Left ventricle myocardium superior (tissue), 1 donor: ENCODE data around the gene TUBB4B. TPM values are rescaled to one million over a fixed set of nuclear protein-coding genes. Genes with fewer than 3 reads are reported as not detected.

ENCODE experiments used
- ATAC-seq: fragments of 200-7000 bp; cut with Tn5 transposase; one replicate; pipeline ENCODE4 v1.9.1; 2020; ENCODE audit warnings: mild to moderate bottlenecking, moderate library complexity
- DNase-seq: peaks from one replicate; pipeline ENCODE4 v3.0.0-alpha.2; 2020
- intact Hi-C: fragments of 100-400 bp; cut with micrococcal nuclease; formaldehyde crosslinking; loops from one replicate; pipeline ENCODE4 v1.11.0; 2022
- total RNA-seq: library from RNA; stranded (reverse); fragmentation: NEBNext Ultra II Directional; extraction: Animal tissue kit (Norgen Biotek cat#: 25700); gene quantifications from one replicate; pipeline ENCODE4 v1.2.1, GENCODE V29; 2021
- donor health status: DM: no; HTN: yes; CAD: no; lungs with severe emphysema.

TUBB4B gene
- total RNA-seq, 1 donor from 2014 or later: 439 TPM

GRCh38 chr9:137244486-137245449 lies 3.7 kb downstream of the TUBB4B start:
- no peak for ATAC-seq
- peak; percentile 27 for DNase-seq
- intact Hi-C loops: no loop called here

DNA sequence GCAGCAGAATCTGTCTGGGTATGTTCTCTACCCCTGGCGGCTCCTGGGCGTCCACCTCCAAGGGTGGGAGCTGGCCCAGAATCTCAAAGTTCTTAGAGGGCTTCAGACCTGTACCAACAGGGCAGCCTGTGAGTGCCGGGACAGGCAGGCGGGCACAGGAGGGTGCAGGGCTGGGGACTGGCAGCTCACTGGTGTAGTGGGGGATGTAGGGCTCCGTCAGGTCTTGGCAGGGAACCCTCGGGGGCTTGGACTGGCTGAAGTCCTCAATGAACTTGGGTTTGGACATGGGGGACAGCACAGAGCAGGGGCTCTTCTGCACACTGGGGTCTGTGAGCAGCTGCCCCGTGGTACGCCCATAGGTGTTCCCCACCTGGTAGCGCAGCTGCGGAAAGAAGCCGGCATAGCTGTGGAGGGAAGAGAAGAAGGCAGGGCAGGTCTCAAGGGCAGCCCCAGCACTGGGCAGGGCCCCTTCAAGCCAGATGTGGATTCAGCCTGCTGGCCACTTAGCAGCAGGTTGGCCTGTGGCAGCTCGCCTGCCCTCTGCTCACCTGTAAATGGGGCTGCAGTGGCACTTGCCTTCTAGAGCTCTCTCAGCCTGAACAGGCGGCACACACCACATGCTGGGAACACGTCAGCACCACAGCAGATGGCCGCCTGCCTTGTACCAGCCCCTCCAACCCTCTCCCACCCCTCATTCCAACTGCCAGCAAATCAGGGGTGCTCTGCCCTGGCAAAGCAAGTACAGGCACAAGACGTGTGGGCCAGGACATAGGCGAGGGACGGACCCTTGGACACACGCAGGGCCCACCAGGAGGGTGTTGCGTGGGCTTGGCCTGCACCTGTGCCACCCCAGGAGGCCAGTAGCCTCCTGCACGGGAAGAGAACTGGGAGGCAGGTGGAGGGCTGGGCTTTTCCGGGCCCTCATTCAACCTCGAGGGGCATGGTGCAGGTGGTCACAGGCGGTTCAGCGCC lies 4.6 kb downstream of the TUBB4B start:
- DNase-seq (no peak), ATAC-seq (no peak)
- intact Hi-C loops: no loop called here

DNA sequence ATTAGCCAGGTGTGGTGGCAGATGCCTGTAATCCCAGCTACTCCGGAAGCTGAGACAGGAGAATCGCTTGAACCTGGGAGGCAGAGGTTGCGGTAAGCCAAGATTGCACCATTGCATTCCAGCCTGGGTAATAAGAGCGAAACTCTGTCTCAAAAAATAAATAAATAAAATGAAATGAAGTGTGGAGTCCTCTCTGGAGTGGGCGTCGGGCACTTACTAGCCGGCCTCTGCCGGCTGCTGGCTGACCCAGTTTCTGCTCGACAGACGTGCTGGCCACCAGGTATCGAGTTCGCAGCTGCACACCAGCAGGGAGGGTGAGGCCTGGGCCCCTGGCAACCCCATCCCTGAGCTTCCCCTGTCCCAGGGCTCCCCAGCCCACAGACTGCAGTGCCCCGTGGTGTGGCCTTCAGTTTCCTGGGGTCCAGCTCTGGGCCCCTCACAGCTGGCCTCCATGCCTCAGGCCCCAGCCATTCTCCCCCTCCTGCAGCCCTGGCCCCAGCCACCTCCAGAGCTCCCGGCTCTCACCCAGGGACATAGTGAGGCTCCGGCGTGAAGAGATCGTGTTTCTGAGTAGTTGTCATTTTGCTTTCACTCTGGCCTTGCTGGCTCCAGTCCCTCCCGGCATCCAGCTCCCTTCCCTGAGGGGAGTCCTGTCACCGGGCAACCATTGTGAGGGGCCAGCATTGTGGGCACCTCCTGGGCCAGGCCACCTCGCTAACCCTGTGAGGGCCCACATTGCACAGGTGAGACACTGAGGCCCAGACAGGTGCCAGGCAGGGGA lies 6.2 kb downstream of the TUBB4B start:
- DNase-seq (no peak), ATAC-seq (no peak)

DNA sequence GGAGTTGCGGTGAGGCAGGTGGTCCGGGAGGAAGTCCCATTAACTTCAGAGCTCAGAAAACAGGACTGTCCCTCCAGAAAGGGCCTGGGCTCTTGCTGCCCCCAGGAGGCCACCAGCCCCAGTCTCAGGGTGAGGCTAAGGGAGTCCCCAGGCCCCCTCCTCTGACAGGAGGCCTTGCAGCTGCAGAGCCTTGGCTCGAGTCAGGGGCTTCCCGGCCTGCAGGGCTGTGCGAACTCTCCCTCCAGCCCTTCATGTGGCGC lies 6.8 kb downstream of the TUBB4B start:
- ATAC-seq (no peak), DNase-seq (no peak)
- intact Hi-C loops: no loop called here

More for the DNA sequence above, 6.2 kb downstream of the TUBB4B start:
- intact Hi-C loops: no loop called here

- ATAC-seq (peak; percentile 58), DNase-seq (peak; percentile 74)
- intact Hi-C loops: no loop called here
Observed at GRCh38 chr9:137250329-137251193, 9.5 kb downstream of the TUBB4B start.

DNA sequence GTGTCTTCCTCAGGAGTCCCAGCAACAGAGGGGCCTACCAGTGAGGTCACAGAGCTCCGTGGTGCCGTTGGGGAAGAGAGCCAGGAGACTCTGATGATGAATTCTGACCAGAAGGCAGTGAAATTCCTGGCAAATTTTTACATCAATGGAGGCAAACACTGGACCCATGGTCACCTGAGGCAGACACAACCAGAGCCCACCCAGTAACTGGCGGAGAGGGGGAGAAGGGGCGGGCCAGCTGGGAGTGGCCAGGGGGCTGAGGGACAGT lies 10.0 kb downstream of the TUBB4B start, which contains the start of gene STPG3:
Gene STPG3, plus strand, starts transcription at position 93 of the 268 bp plus-strand sequence. Its CDS starts 1 bp downstream, at position 94.
- DNase-seq (no peak), ATAC-seq (no peak)
- intact Hi-C loops: no loop called here

DNA sequence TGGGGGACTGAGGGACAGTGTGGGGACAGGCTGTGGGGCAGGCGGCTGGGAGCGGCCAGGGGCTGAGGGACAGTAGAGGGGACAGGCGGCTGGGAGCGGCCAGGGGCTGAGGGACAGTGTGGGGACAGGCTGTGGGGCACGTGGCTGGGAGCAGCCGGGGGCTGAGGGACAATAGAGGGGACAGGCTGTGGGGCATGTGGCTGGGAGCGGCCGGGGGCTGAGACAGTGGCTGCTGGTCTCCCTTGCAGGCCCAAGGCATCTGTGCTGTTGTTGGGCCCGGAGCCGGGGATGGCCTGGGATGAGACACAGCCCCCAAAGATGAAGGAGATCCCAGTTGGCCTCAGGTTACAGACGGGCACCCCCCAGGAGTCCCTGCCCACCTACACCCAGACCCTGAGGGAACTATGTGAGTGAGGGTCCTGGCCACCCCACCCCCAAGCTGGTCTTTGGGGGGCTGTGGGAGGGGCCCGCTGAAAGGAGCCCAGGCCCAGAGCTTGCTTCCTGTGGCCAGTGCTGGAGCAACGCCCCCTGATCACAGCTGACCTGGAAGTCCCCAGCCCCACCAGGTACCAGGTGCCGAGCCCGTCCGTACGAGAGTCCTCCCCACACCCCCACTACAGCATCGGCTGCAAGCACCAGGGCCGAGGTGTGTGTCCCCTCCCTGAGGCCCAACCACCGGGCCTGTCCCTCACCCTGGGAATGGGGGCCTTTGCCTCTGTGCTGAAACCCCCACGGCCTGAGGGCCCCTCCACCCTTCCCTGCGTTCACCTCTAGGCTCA lies 10.6 kb downstream of the TUBB4B start:
- DNase-seq: no peak
- ATAC-seq: no peak
- intact Hi-C loops: no loop called here

- DNase-seq: no peak
- intact Hi-C loops: no loop called here
- no peak for ATAC-seq
Observed at GRCh38 chr9:137252555-137253506, 11.7 kb downstream of the TUBB4B start.

DNA sequence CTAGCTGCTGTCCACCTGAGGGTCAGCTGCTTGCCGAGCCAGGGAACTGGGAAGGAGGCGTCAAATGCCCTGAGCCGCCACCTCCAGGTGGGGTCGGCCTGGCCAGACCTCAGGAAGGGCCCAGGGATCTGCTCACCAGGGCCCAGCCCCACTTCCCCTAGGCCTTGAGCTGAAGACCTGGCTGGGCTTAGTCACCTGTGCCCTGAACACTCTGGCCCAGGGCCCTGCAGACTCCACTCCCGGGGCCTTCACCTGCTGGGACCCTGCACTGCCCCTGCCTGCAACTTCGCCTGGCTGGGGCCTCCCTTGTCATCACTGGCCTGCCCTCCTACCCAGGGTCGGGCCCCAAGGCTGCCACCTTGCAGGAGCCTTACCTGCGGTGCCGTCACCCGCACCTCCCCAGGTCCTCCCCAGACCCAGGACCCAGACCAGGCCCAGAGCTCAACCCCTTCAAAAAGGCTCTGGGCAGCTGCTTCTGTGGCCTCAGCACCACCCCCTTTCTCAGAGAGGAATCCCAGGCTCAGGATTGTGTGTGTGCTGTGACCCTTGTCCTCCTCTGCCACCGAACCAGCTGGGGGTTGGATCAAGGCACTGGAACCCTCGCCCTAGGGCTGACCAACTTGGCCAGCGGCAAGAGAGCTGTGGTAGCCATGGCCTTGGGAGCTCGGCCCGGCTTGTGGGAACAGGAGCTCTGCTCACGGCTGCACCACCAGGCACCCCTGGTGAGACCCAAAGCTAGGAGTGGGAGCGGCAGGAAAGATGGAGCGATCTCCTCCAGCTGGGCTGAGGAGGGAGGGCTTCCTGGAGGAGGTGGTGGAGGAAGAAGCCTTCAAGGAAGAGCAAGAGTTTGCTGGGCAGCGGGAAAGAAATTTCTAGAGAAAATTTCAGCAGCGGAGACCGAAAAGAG lies 12.9 kb downstream of the TUBB4B start:
- intact Hi-C loops: no loop called here
- ATAC-seq (no peak), DNase-seq (no peak)

GRCh38 chr9:137254624-137255447 lies 13.7 kb downstream of the TUBB4B start, which contains the start of gene NELFB:
TSS of gene NELFB (plus strand) at chr9:137255327.
- ATAC-seq (peak; percentile 87), DNase-seq (peak; percentile 97)
- intact Hi-C loops: no loop called here

- no peak for DNase-seq
- intact Hi-C loops: no loop called here
Observed at GRCh38 chr9:137255448-137256114, 14.5 kb downstream of the TUBB4B start.

GRCh38 chr9:137256362-137256761 lies 15.3 kb downstream of the TUBB4B start:
- no peak for DNase-seq
- no peak for ATAC-seq
- intact Hi-C loops: no loop called here

More at GRCh38 chr9:137255448-137256114, 14.5 kb downstream of the TUBB4B start:
- peak; percentile 13 for ATAC-seq

GRCh38 chr9:137256856-137257255 lies 15.8 kb downstream of the TUBB4B start:
- no peak for ATAC-seq
- intact Hi-C loops: no loop called here
- DNase-seq: no peak
